SK-N-SH (cell line): ENCODE results near the gene ZNF569. TPM values are rescaled to one million over a fixed set of nuclear protein-coding genes. Genes with fewer than 3 reads are reported as not detected.

Experiments used
- CTCF ChIA-PET: fragments of 300-600, 350-600 bp; formaldehyde crosslinking; extraction: SDS; loops from one replicate; lab custom pipeline; 2021; lab: Yijun Ruan, JAX
- POLR2A ChIA-PET: fragments of 350-600 bp; sonication (Branson Sonifier 250); formaldehyde crosslinking; extraction: SDS; loops from one replicate; lab custom pipeline; 2020; ENCODE audit warnings: antibody characterized with exemption, inconsistent platforms; lab: Yijun Ruan, JAX
- DNase-seq: peaks from one replicate; pipeline ENCODE4 v3.0.0; 2012
- H2AFZ ChIP-seq: fragments of 200-600 bp; sonication (generic); 2 replicates; pipeline ENCODE4 v1.8.1; 2016; ENCODE audit warnings: antibody characterized with exemption, mild to moderate bottlenecking, low read depth
- H3F3A ChIP-seq: fragments of 200-600 bp; sonication (generic); replicated peaks from 2 replicates; pipeline ENCODE3; 2016; ENCODE audit warnings: antibody characterized with exemption, mild to moderate bottlenecking; ENCODE audit not compliant: insufficient read depth
- H3K27ac ChIP-seq, 2 experiments: fragments of 200-500 bp in 1 of 2; fragments of 200-600 bp in 1 of 2; sonication (Bioruptor generic) in 1 of 2; sonication (generic), shearing (Covaris generic) in 1 of 2; 2 replicates each; pipeline versions ENCODE4 v1.5.1 to v1.6.1; 2014 to 2016; ENCODE audit warnings: low read depth in 2 of 2, inconsistent platforms in 1 of 2, low read length in 1 of 2, mild to moderate bottlenecking in 1 of 2, mixed read lengths in 1 of 2
- H3K27me3 ChIP-seq: fragments of 200-600 bp; sonication (generic), shearing (Covaris generic); 2 replicates; pipeline ENCODE4 v1.6.1; 2016; ENCODE audit warnings: mixed run types; ENCODE audit not compliant: insufficient read depth
- H3K36me3 ChIP-seq, 2 experiments: fragments of 200-500 bp in 1 of 2; fragments of 200-600 bp in 1 of 2; sonication (Bioruptor generic) in 1 of 2; sonication (generic) in 1 of 2; replicated peaks in 1 of 2; 2 replicates each; pipeline versions ENCODE3 to v1.5.1; 2014 to 2016; ENCODE audit warnings: low read length in 1 of 2, mild to moderate bottlenecking in 1 of 2; ENCODE audit not compliant: insufficient read depth in 2 of 2, control insufficient read depth in 1 of 2
- H3K4me1 ChIP-seq, 2 experiments: fragments of 200-500 bp in 1 of 2; fragments of 200-600 bp in 1 of 2; sonication (Bioruptor generic) in 1 of 2; sonication (generic), shearing (Covaris generic) in 1 of 2; 2 replicates each; pipeline versions ENCODE4 v1.5.1 to v1.6.1; 2014 to 2016; ENCODE audit warnings: low read depth in 1 of 2, low read length in 1 of 2, mixed run types in 1 of 2; ENCODE audit not compliant: insufficient read depth in 2 of 2, control insufficient read depth in 1 of 2
- H3K4me2 ChIP-seq: fragments of 200-600 bp; sonication (generic), shearing (Covaris generic); 2 replicates; pipeline ENCODE4 v1.6.1; 2017; ENCODE audit warnings: mixed run types
- H3K4me3 ChIP-seq, 2 experiments: fragments of 200-500 bp in 1 of 2; fragments of 200-600 bp in 1 of 2; sonication (Bioruptor generic) in 1 of 2; sonication (generic), shearing (Covaris generic) in 1 of 2; 2 replicates each; pipeline versions ENCODE4 v1.5.1 to v1.8.1; 2014 to 2016; ENCODE audit warnings: low read depth in 2 of 2, inconsistent platforms in 1 of 2, low read length in 1 of 2, mild to moderate bottlenecking in 1 of 2, mixed read lengths in 1 of 2, moderate library complexity in 1 of 2
- H3K79me2 ChIP-seq: fragments of 200-600 bp; sonication (generic); 2 replicates; pipeline ENCODE4 v1.8.1; 2017; ENCODE audit warnings: mild to moderate bottlenecking; ENCODE audit not compliant: insufficient read depth
- H3K9ac ChIP-seq: fragments of 200-600 bp; sonication (generic); 2 replicates; pipeline ENCODE4 v1.6.1; 2017; ENCODE audit warnings: mixed run types
- H3K9me2 ChIP-seq: fragments of 200-600 bp; sonication (generic); 2 replicates; pipeline ENCODE4 v1.6.1; 2017; ENCODE audit warnings: mixed run types
- H3K9me3 ChIP-seq: fragments of 200-600 bp; sonication (generic); 2 replicates; pipeline ENCODE4 v1.6.1; 2017; ENCODE audit warnings: mixed run types, mild to moderate bottlenecking, moderate library complexity
- H4K20me1 ChIP-seq: fragments of 200-600 bp; sonication (generic); 2 replicates; pipeline ENCODE4 v1.6.1; 2017; ENCODE audit warnings: mild to moderate bottlenecking, mixed run types; ENCODE audit not compliant: insufficient read depth
- EP300 ChIP-seq, 2 experiments: IDR thresholded peaks; 2 replicates each; pipeline versions ENCODE4 v1.4.0 to v1.6.1; 2012; ENCODE audit warnings: borderline replicate concordance in 1 of 2, low read depth in 1 of 2, low read length in 1 of 2
- FOSL2 ChIP-seq: IDR thresholded peaks from 2 replicates; pipeline ENCODE4 v1.4.0; 2012; ENCODE audit warnings: low read depth, mild to moderate bottlenecking, moderate library complexity, borderline replicate concordance
- FOXM1 ChIP-seq: IDR thresholded peaks from 2 replicates; pipeline ENCODE4 v1.4.0; 2012; ENCODE audit warnings: low read depth, mild to moderate bottlenecking
- MAX ChIP-seq: IDR thresholded peaks from 2 replicates; pipeline ENCODE4 v1.4.0; 2012; ENCODE audit warnings: low read depth
- MEF2A ChIP-seq: IDR thresholded peaks from 2 replicates; pipeline ENCODE4 v1.4.0; 2012; ENCODE audit warnings: low read depth, borderline replicate concordance
- MXI1 ChIP-seq: IDR thresholded peaks from 2 replicates; pipeline ENCODE4 v1.6.1; 2012; ENCODE audit warnings: mild to moderate bottlenecking, low read depth, low read length, improper control_type of control experiment
- NFIC ChIP-seq: IDR thresholded peaks from 2 replicates; pipeline ENCODE4 v1.4.0; 2012; ENCODE audit warnings: borderline replicate concordance
- NRF1 ChIP-seq: IDR thresholded peaks from 2 replicates; pipeline ENCODE4 v1.6.1; 2012; ENCODE audit warnings: low read depth, mild to moderate bottlenecking, low read length
- POLR2AphosphoS5 ChIP-seq: IDR thresholded peaks from 2 replicates; pipeline ENCODE4 v1.6.1; 2012; ENCODE audit warnings: low read depth, low read length
- RAD21 ChIP-seq: IDR thresholded peaks from 2 replicates; pipeline ENCODE4 v1.6.1; 2012; ENCODE audit warnings: mild to moderate bottlenecking, low read length
- RFX5 ChIP-seq: IDR thresholded peaks from 2 replicates; pipeline ENCODE4 v1.6.1; 2012; ENCODE audit warnings: mild to moderate bottlenecking, improper control_type of control experiment, low read length
- RXRA ChIP-seq: IDR thresholded peaks from 2 replicates; pipeline ENCODE4 v1.4.0; 2012; ENCODE audit warnings: low read depth, mild to moderate bottlenecking, borderline replicate concordance
- SIN3A ChIP-seq: IDR thresholded peaks from 2 replicates; pipeline ENCODE4 v1.6.1; 2012; ENCODE audit warnings: low read depth, mild to moderate bottlenecking, low read length, moderate library complexity, borderline replicate concordance
- TAF1 ChIP-seq: IDR thresholded peaks from 2 replicates; pipeline ENCODE4 v1.6.1; 2012; ENCODE audit warnings: low read depth, mild to moderate bottlenecking, low read length, moderate library complexity, borderline replicate concordance
- TEAD4 ChIP-seq: IDR thresholded peaks from 2 replicates; pipeline ENCODE4 v1.4.0; 2012; ENCODE audit warnings: mild to moderate bottlenecking, borderline replicate concordance; ENCODE audit not compliant: insufficient read depth
- USF1 ChIP-seq: IDR thresholded peaks from 2 replicates; pipeline ENCODE4 v1.4.0; 2012; ENCODE audit warnings: low read depth, borderline replicate concordance
- USF2 ChIP-seq: fragments of 150-350 bp; IDR thresholded peaks from 2 replicates; pipeline ENCODE4 v1.6.1; 2017; ENCODE audit warnings: antibody characterized with exemption, low read length, low read depth, borderline replicate concordance
- WGBS: methylation state at CpG from one replicate; pipeline ENCODE4 v1.1.6; 2017; ENCODE audit warnings: low lambda C conversion rate; 5-methylcytosine and 5-hydroxymethylcytosine counted together
- polyA plus RNA-seq, 3 experiments: library from polyadenylated mRNA; depleted of rRNA; stranded (reverse); fragments of >200 nt; gene quantifications; 2 replicates each; pipeline ENCODE4 v1.2.3, GENCODE V29; 2012
- TF ChIP-seq, protein P1 (sequence below): fragments of 150-350 bp; IDR thresholded peaks from 2 replicates; pipeline ENCODE4 v1.6.1; 2016; ENCODE audit warnings: mild to moderate bottlenecking, low read depth, low read length
- TF ChIP-seq, protein P2 (sequence below): fragments of 200-600 bp; sonication (generic); IDR thresholded peaks from 2 replicates; pipeline ENCODE4 v1.6.1; 2017; ENCODE audit warnings: antibody characterized with exemption, mild to moderate bottlenecking, moderate library complexity

The ZNF569 gene
- polyA plus RNA-seq, 1 of the 3 experiments (the other 2 are of a cell fraction) = 2.0 TPM

- WGBS = 79% methylated on average over 25 of the region's 34 CpGs
- H3K27ac ChIP-seq = no peak overlapping the region
- H3K9me3 ChIP-seq = peaks cover 9% of the 10 kb centered on the region; the same call in 1 of the 2 replicates
- ChIA-PET POLR2A (no interaction called here), CTCF (no interaction called here)
- no peak overlapping the region for H2AFZ ChIP-seq
- H3K9me2 ChIP-seq = no peaks in the 10 kb centered on the region
- DNase-seq = no peak
- H3K27me3 ChIP-seq = no peaks in the 10 kb centered on the region
- no peaks in the 10 kb centered on the region for H3F3A ChIP-seq
- H3K9ac ChIP-seq = no peak overlapping the region
- no peaks in the 10 kb centered on the region for H4K20me1 ChIP-seq
- TF ChIP-seq SIN3A = no peak
- TF ChIP-seq NRF1 = no peak
- no peak for TF ChIP-seq NFIC
- TF ChIP-seq FOSL2 = no peak
- TF ChIP-seq RXRA = no peak
- TF ChIP-seq FOXM1 = no peak
- TF ChIP-seq MEF2A = no peak
- no peak for TF ChIP-seq POLR2AphosphoS5
- TF ChIP-seq, protein P1, sequence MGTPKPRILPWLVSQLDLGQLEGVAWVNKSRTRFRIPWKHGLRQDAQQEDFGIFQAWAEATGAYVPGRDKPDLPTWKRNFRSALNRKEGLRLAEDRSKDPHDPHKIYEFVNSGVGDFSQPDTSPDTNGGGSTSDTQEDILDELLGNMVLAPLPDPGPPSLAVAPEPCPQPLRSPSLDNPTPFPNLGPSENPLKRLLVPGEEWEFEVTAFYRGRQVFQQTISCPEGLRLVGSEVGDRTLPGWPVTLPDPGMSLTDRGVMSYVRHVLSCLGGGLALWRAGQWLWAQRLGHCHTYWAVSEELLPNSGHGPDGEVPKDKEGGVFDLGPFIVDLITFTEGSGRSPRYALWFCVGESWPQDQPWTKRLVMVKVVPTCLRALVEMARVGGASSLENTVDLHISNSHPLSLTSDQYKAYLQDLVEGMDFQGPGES = no peak
- no peak for TF ChIP-seq TAF1
- H3K4me3 ChIP-seq = no peak overlapping the region
- no peaks in the 10 kb centered on the region for H3K4me1 ChIP-seq
- H3K79me2 ChIP-seq = no peaks in the 10 kb centered on the region
- no peak overlapping the region for H3K4me2 ChIP-seq
- no peaks in the 10 kb centered on the region for H3K36me3 ChIP-seq
Observed at GRCh38 chr19:37403403-37403802, 63.8 kb downstream of the ZNF569 start.

DNA sequence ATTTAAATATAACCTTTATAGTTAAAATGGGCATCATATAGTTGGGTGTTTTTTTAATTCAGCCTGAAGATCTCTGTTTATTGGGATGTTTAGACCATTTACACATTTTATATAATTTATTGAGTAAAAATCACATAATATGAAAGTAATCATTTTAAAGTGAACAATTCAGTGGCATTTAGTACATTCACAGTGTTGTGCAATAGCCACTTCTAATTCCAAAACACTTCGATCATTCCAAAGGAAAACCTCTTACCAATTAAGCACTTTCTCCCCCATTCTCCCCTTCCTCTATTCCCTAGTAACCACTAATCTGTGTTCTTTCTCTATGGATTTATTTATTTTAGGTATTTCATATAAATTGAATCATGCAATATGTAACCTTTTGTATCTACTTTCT is 66.2 kb downstream of the ZNF569 start:
- CTCF ChIA-PET = no interaction called here
- 19% methylated on average over 1 of the region's 1 CpG for WGBS

More for the DNA sequence above, 66.2 kb downstream of the ZNF569 start:
- Histone ChIP-seq H3K9ac (no peak overlapping the region), H3K9me3 (peaks cover 5% of the 10 kb centered on the region; the same call in 1 of the 2 replicates), H3K27me3 (no peaks in the 10 kb centered on the region), H3F3A (no peaks in the 10 kb centered on the region), H4K20me1 (no peaks in the 10 kb centered on the region), H2AFZ (no peak overlapping the region), H3K4me2 (no peak overlapping the region), H3K36me3 (no peaks in the 10 kb centered on the region), H3K79me2 (no peaks in the 10 kb centered on the region), H3K27ac (no peak overlapping the region), H3K4me1 (no peaks in the 10 kb centered on the region), H3K9me2 (no peaks in the 10 kb centered on the region), H3K4me3 (no peak overlapping the region)
- DNase-seq = no peak
- POLR2A ChIA-PET = no interaction called here
- TF ChIP-seq MXI1 = no peak
- TF ChIP-seq, protein P1 = no peak
- no peak for TF ChIP-seq USF2
- TF ChIP-seq, protein P2, sequence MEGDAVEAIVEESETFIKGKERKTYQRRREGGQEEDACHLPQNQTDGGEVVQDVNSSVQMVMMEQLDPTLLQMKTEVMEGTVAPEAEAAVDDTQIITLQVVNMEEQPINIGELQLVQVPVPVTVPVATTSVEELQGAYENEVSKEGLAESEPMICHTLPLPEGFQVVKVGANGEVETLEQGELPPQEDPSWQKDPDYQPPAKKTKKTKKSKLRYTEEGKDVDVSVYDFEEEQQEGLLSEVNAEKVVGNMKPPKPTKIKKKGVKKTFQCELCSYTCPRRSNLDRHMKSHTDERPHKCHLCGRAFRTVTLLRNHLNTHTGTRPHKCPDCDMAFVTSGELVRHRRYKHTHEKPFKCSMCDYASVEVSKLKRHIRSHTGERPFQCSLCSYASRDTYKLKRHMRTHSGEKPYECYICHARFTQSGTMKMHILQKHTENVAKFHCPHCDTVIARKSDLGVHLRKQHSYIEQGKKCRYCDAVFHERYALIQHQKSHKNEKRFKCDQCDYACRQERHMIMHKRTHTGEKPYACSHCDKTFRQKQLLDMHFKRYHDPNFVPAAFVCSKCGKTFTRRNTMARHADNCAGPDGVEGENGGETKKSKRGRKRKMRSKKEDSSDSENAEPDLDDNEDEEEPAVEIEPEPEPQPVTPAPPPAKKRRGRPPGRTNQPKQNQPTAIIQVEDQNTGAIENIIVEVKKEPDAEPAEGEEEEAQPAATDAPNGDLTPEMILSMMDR = no peak
- no peak for TF ChIP-seq MAX
- no peak for TF ChIP-seq TEAD4
- no peak for TF ChIP-seq RAD21
- TF ChIP-seq USF1 = no peak
- TF ChIP-seq RFX5 = no peak
- no peak for TF ChIP-seq EP300 (IDR thresholded peaks at IDR 0.05; ENCODE audit: borderline replicate concordance in 1 of 2, low read depth in 1 of 2, low read length in 1 of 2)
